HepG2 (cell line): ENCODE measurements around the gene KRTAP10-4. TPM values are rescaled to one million over a fixed set of nuclear protein-coding genes. Genes with fewer than 3 reads are reported as not detected.

ENCODE experiments used
- ATAC-seq: fragments of 200-7000 bp; cut with Tn5 transposase; 3 replicates; pipeline ENCODE4 v1.9.1; 2020; ENCODE audit warnings: mild to moderate bottlenecking, moderate library complexity
- BruUV-seq: library from RNA; stranded (reverse); fragments of 400-500 nt; replicated peaks from 2 replicates; lab custom pipeline; 2021; lab: Mats Ljungman, UMichigan
- CTCF ChIA-PET: fragments of 300-600 bp; formaldehyde crosslinking; extraction: SDS; loops from one replicate; lab custom pipeline; 2021; ENCODE audit warnings: low total read pairs, inconsistent platforms, low intra/inter-chr PET ratio; lab: Yijun Ruan, JAX
- POLR2A ChIA-PET: fragments of 350-600 bp; sonication (Branson Sonifier 250); formaldehyde crosslinking; loops from one replicate; lab custom pipeline; 2020; ENCODE audit warnings: antibody characterized with exemption, inconsistent platforms; lab: Yijun Ruan, JAX
- DNase-seq: peaks from one replicate; pipeline ENCODE4 v3.0.0-alpha.2; 2015; ENCODE audit warnings: low spot score
- FAIRE-seq: peaks from 3 replicates; lab custom pipeline; 2011; peaks lifted over from hg19 to GRCh38; lab: Jason Lieb, UNC
- H2AFZ ChIP-seq: one replicate; pipeline ENCODE4 v1.6.1; 2011; ENCODE audit warnings: low read length, inconsistent platforms
- H3K27ac ChIP-seq: fragments of 300-600 bp; 3 replicates; pipeline ENCODE4 v1.8.0; 2011; ENCODE audit warnings: mixed run types, mild to moderate bottlenecking, mixed read lengths, low read length, inconsistent platforms; ENCODE audit not compliant: insufficient read depth; ENCODE audit errors: extremely low read length
- H3K27me3 ChIP-seq, 2 experiments: fragments of 200-600 bp in 1 of 2; 2 replicates in 1 of 2; 3 replicates in 1 of 2; pipeline versions ENCODE4 v1.6.0 to v1.8.0; 2011; ENCODE audit warnings: low read length in 2 of 2, mild to moderate bottlenecking in 2 of 2, moderate library complexity in 2 of 2, inconsistent platforms in 1 of 2; ENCODE audit not compliant: insufficient read depth in 2 of 2, control insufficient read depth in 1 of 2
- H3K36me3 ChIP-seq, 2 experiments: fragments of 200-600 bp in 1 of 2; replicated peaks in 1 of 2; 2 replicates in 1 of 2; 3 replicates in 1 of 2; pipeline versions ENCODE4 v1.5.1 to v1.8.0; 2011; ENCODE audit warnings: low read length in 2 of 2, inconsistent platforms in 1 of 2; ENCODE audit not compliant: insufficient read depth in 2 of 2, control insufficient read depth in 1 of 2
- H3K4me1 ChIP-seq: 2 replicates; pipeline ENCODE4 v1.5.1; 2012; ENCODE audit warnings: low read length, inconsistent platforms; ENCODE audit not compliant: insufficient read depth
- H3K4me2 ChIP-seq: 2 replicates; pipeline ENCODE4 v1.6.0; 2011; ENCODE audit warnings: low read depth, low read length, inconsistent platforms
- H3K4me3 ChIP-seq, 3 experiments: fragments of 200-600 bp in 1 of 3; sonication (generic), shearing (Covaris generic) in 1 of 3; replicated peaks in 1 of 3; 2 replicates each; pipeline ENCODE4 v1.5.1; 2011 to 2016; ENCODE audit warnings: low read length in 3 of 3, inconsistent platforms in 2 of 3, low read depth in 2 of 3, mild to moderate bottlenecking in 2 of 3, control low read depth in 1 of 3, mixed read lengths in 1 of 3; ENCODE audit not compliant: insufficient read depth in 1 of 3
- H3K79me2 ChIP-seq: one replicate; pipeline ENCODE4 v1.6.1; 2011; ENCODE audit warnings: low read length, inconsistent platforms; ENCODE audit not compliant: insufficient read depth
- H3K9ac ChIP-seq: 2 replicates; pipeline ENCODE4 v1.6.0; 2011; ENCODE audit warnings: mild to moderate bottlenecking, low read depth, low read length, inconsistent platforms; ENCODE audit not compliant: insufficient read depth
- H3K9me3 ChIP-seq: 2 replicates; pipeline ENCODE4 v1.5.1; 2012; ENCODE audit warnings: mild to moderate bottlenecking, low read length
- H4K20me1 ChIP-seq: 2 replicates; pipeline ENCODE4 v1.6.0; 2011; ENCODE audit warnings: inconsistent platforms, mild to moderate bottlenecking, low read length, moderate library complexity; ENCODE audit not compliant: insufficient read depth
- FOXK1 ChIP-seq: sonication (generic); formaldehyde crosslinking; IDR thresholded peaks from 2 replicates; pipeline ENCODE4 v1.4.0; 2020; ENCODE audit warnings: low read depth, missing genetic modification reagents, borderline replicate concordance
- SMAD3 ChIP-seq: sonication (generic); formaldehyde crosslinking; IDR thresholded peaks from 2 replicates; pipeline ENCODE4 v1.4.0; 2020; ENCODE audit warnings: missing genetic modification reagents
- SOX5 ChIP-seq: IDR thresholded peaks from 2 replicates; pipeline ENCODE4 v1.6.1; 2016; ENCODE audit warnings: borderline replicate concordance
- SRF ChIP-seq: IDR thresholded peaks from 2 replicates; pipeline ENCODE4 v1.6.1; 2011; ENCODE audit warnings: mild to moderate bottlenecking, low read depth, low read length, moderate library complexity
- STAG1 ChIP-seq: sonication (generic); formaldehyde crosslinking; IDR thresholded peaks from 2 replicates; pipeline ENCODE4 v1.4.0; 2020; ENCODE audit warnings: missing genetic modification reagents
- WIZ ChIP-seq: sonication (generic); formaldehyde crosslinking; IDR thresholded peaks from 2 replicates; pipeline ENCODE4 v1.5.1; 2020; ENCODE audit warnings: mild to moderate bottlenecking, missing genetic modification reagents
- XBP1 ChIP-seq: sonication (generic); formaldehyde crosslinking; IDR thresholded peaks from 2 replicates; pipeline ENCODE4 v1.5.0; 2020; ENCODE audit warnings: missing genetic modification reagents
- ZNF235 ChIP-seq: sonication (generic); formaldehyde crosslinking; IDR thresholded peaks from 2 replicates; pipeline ENCODE4 v1.8.1; 2023; ENCODE audit warnings: mild to moderate bottlenecking, missing genetic modification reagents, borderline replicate concordance
- ZNF274 ChIP-seq: sonication (generic); formaldehyde crosslinking; IDR thresholded peaks from 2 replicates; pipeline ENCODE4 v1.5.1; 2020; ENCODE audit warnings: mild to moderate bottlenecking, missing genetic modification reagents
- ZNF430 ChIP-seq: sonication (generic); formaldehyde crosslinking; IDR thresholded peaks from 2 replicates; pipeline ENCODE4 v1.9.0; 2021; ENCODE audit warnings: mild to moderate bottlenecking, missing genetic modification reagents
- ZNF724P ChIP-seq: sonication (generic); formaldehyde crosslinking; IDR thresholded peaks from 2 replicates; pipeline ENCODE4 v1.8.0; 2022; ENCODE audit warnings: missing genetic modification reagents, borderline replicate concordance
- WGBS: methylation state at CpG from one replicate; pipeline ENCODE4 v1.1.6; 2017; ENCODE audit warnings: low lambda C conversion rate; 5-methylcytosine and 5-hydroxymethylcytosine counted together
- in situ Hi-C: cut with HindIII; loops from 2 replicates; pipeline ENCODE4 v1.10.0; 2017; ENCODE audit warnings: low pct_unique_long_range_greater_than_20kb; ENCODE audit not compliant: extremely low pct_ligation_motif_present
- intact Hi-C: fragments of 100-400 bp; cut with micrococcal nuclease; formaldehyde crosslinking; loops from one replicate; pipeline ENCODE4 v1.10.0; 2022; ENCODE audit not compliant: unreplicated experiment
- polyA plus RNA-seq, 8 experiments: library from polyadenylated mRNA; depleted of rRNA in 3 of 8; stranded (reverse) in 7 of 8; unstranded in 1 of 8; fragments of >200 nt; fragmentation: Illumina TruSeq in 4 of 8; extraction: Trizol in 4 of 8; gene quantifications; 2 replicates each; pipeline versions ENCODE4 v1.2.1 to v1.2.3, GENCODE V29; 2011 to 2016; ENCODE audit warnings: low read depth in 4 of 8, missing spikeins in 1 of 8, mixed read lengths in 1 of 8; ENCODE audit not compliant: insufficient read depth in 1 of 8
- total RNA-seq, 5 experiments: library from RNA; depleted of rRNA; stranded (reverse); fragments of >200 nt; fragmentation: Illumina TruSeq; extraction: Trizol; gene quantifications; 2 replicates each; pipeline ENCODE4 v1.2.3, GENCODE V29; 2016; ENCODE audit warnings: low read depth in 1 of 5
- TF ChIP-seq, protein P1 (sequence below): IDR thresholded peaks from 2 replicates; pipeline ENCODE4 v1.6.1; 2012; ENCODE audit warnings: low read depth, low read length, improper control_type of control experiment
- TF ChIP-seq, protein P2 (sequence below): sonication (generic); formaldehyde crosslinking; IDR thresholded peaks from 2 replicates; pipeline ENCODE4 v1.5.0; 2020; ENCODE audit warnings: missing genetic modification reagents, mild to moderate bottlenecking, borderline replicate concordance
- TF ChIP-seq, protein P3 (sequence below): sonication (generic); formaldehyde crosslinking; IDR thresholded peaks from 2 replicates; pipeline ENCODE4 v1.4.0; 2020; ENCODE audit warnings: mild to moderate bottlenecking, missing genetic modification reagents
- TF ChIP-seq, protein P4 (sequence below): sonication (generic); formaldehyde crosslinking; IDR thresholded peaks from 2 replicates; pipeline ENCODE4 v1.5.0; 2020; ENCODE audit warnings: mild to moderate bottlenecking, missing genetic modification reagents
- TF ChIP-seq, protein P5 (sequence below): sonication (generic); formaldehyde crosslinking; IDR thresholded peaks from 2 replicates; pipeline ENCODE4 v1.5.1; 2020; ENCODE audit warnings: missing genetic modification reagents, mild to moderate bottlenecking, borderline replicate concordance

KRTAP10-4 gene
- total and polyA plus RNA-seq, 2 of the 13 experiments (the other 11 are each of a cell fraction or from before 2014, with no cell fraction given): not detected

DNA sequence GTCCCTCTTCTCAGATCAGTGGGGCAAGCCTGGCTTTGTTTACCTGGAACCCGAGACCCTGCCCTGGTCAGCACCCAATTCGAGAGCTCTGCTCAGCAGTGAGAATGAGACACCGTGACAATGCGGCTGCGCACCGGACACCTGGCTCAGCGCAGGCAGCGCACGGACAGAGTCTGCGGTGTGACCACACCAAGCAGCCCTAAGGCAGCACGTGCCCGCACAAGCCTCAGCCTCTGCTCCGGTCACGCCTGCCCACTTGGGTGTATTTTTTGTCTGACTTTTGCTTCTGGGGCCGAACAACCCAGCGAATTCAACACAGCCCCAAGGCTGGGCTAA is 43.0 kb downstream of the KRTAP10-4 start (continued):
- TF ChIP-seq ZNF724P (no peak), ZNF430 (CRISPR knock-in tag) (no peak), SMAD3 (CRISPR knock-in tag) (no peak), ZNF274 (CRISPR knock-in tag) (no peak), WIZ (CRISPR knock-in tag) (no peak), SRF (no peak), FOXK1 (no peak)
- TF ChIP-seq, protein P1, sequence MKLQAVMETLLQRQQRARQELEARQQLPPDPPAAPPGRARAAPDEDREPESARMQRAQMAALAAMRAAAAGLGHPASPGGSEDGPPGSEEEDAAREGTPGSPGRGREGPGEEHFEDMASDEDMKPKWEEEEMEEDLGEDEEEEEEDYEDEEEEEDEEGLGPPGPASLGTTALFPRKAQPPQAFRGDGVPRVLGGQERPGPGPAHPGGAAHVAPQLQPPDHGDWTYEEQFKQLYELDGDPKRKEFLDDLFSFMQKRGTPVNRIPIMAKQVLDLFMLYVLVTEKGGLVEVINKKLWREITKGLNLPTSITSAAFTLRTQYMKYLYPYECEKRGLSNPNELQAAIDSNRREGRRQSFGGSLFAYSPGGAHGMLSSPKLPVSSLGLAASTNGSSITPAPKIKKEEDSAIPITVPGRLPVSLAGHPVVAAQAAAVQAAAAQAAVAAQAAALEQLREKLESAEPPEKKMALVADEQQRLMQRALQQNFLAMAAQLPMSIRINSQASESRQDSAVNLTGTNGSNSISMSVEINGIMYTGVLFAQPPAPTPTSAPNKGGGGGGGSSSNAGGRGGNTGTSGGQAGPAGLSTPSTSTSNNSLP: no peak
- TF ChIP-seq, protein P2, sequence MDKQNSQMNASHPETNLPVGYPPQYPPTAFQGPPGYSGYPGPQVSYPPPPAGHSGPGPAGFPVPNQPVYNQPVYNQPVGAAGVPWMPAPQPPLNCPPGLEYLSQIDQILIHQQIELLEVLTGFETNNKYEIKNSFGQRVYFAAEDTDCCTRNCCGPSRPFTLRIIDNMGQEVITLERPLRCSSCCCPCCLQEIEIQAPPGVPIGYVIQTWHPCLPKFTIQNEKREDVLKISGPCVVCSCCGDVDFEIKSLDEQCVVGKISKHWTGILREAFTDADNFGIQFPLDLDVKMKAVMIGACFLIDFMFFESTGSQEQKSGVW (CRISPR knock-in tag): no peak

DNA sequence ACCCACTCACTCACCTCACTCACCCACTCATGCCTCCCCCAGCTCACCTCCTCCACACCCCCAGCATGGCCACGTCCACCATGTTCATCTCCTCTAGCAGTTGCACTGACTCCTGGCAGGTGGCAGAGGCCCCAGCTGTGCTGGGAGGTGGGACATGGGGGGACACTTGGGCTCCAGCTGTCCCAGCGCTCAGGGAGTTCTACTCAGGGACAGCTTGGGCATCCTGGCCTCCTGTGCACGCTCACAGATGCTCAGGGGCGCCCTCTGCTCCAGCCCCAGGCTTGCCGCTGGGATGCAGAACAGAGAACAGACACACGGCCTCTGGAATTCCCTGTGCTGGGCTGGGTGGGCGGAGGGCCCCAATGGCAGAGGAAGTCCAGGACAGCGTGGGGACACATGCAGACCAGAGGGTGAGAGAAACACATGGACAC is 43.6 kb downstream of the KRTAP10-4 start:
- 0 out of 2 replicates have a peak, but pooled peaks cover 4% of the 10 kb centered on the region for H3K9me3 ChIP-seq
- ChIA-PET POLR2A (no interaction called here), CTCF (no interaction called here)
- no peaks in the 10 kb centered on the region for H3K79me2 ChIP-seq
- no peak overlapping the region for H3K9ac ChIP-seq
- no peak for DNase-seq
- H3K4me3 ChIP-seq: no peak overlapping the region
- no peak overlapping the region for H3K27ac ChIP-seq
- in situ Hi-C loops: no loop called here
- peaks cover 1 to 28% of the 10 kb centered on the region in 2 experiments; a peak in 3 of 5 replicates for H3K27me3 ChIP-seq
- H3K4me2 ChIP-seq: no peak overlapping the region
- intact Hi-C loops: no loop called here
- no peaks in the 10 kb centered on the region for H3K36me3 ChIP-seq
- H2AFZ ChIP-seq: no peak overlapping the region
- 16% methylated on average over 7 of the region's 8 CpGs for WGBS
- no peaks in the 10 kb centered on the region for H3K4me1 ChIP-seq
- FAIRE-seq: no peak
- ATAC-seq: peak; percentile 46; the same call in 2 of the 3 replicates
- no TSS peak for BruUV-seq
- H4K20me1 ChIP-seq: no peaks in the 10 kb centered on the region
- TF ChIP-seq ZNF235 (CRISPR knock-in tag): no peak
- TF ChIP-seq, protein P3, sequence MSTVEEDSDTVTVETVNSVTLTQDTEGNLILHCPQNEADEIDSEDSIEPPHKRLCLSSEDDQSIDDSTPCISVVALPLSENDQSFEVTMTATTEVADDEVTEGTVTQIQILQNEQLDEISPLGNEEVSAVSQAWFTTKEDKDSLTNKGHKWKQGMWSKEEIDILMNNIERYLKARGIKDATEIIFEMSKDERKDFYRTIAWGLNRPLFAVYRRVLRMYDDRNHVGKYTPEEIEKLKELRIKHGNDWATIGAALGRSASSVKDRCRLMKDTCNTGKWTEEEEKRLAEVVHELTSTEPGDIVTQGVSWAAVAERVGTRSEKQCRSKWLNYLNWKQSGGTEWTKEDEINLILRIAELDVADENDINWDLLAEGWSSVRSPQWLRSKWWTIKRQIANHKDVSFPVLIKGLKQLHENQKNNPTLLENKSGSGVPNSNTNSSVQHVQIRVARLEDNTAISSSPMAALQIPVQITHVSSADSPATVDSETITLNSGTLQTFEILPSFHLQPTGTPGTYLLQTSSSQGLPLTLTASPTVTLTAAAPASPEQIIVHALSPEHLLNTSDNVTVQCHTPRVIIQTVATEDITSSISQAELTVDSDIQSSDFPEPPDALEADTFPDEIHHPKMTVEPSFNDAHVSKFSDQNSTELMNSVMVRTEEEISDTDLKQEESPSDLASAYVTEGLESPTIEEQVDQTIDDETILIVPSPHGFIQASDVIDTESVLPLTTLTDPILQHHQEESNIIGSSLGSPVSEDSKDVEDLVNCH (CRISPR knock-in tag): no peak
- TF ChIP-seq, protein P4, sequence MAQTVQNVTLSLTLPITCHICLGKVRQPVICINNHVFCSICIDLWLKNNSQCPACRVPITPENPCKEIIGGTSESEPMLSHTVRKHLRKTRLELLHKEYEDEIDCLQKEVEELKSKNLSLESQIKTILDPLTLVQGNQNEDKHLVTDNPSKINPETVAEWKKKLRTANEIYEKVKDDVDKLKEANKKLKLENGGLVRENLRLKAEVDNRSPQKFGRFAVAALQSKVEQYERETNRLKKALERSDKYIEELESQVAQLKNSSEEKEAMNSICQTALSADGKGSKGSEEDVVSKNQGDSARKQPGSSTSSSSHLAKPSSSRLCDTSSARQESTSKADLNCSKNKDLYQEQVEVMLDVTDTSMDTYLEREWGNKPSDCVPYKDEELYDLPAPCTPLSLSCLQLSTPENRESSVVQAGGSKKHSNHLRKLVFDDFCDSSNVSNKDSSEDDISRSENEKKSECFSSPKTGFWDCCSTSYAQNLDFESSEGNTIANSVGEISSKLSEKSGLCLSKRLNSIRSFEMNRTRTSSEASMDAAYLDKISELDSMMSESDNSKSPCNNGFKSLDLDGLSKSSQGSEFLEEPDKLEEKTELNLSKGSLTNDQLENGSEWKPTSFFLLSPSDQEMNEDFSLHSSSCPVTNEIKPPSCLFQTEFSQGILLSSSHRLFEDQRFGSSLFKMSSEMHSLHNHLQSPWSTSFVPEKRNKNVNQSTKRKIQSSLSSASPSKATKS (CRISPR knock-in tag): no peak
- no peak for TF ChIP-seq SOX5 (CRISPR knock-in tag)
- TF ChIP-seq, protein P5, sequence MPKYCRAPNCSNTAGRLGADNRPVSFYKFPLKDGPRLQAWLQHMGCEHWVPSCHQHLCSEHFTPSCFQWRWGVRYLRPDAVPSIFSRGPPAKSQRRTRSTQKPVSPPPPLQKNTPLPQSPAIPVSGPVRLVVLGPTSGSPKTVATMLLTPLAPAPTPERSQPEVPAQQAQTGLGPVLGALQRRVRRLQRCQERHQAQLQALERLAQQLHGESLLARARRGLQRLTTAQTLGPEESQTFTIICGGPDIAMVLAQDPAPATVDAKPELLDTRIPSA (CRISPR knock-in tag): no peak
- TF ChIP-seq STAG1 (CRISPR knock-in tag): 0 out of 2 replicates have a peak, but pooled peaks have one; percentile 12
- TF ChIP-seq XBP1: no peak
